Ishikawa (cell line): ENCODE data around the gene SEL1L3.

Source experiments
- EGR1 ChIP-seq: IDR thresholded peaks from 2 replicates; pipeline ENCODE4 v1.6.1; 2012
- TEAD4 ChIP-seq: IDR thresholded peaks from 2 replicates; pipeline ENCODE4 v1.6.1; 2012

DNA sequence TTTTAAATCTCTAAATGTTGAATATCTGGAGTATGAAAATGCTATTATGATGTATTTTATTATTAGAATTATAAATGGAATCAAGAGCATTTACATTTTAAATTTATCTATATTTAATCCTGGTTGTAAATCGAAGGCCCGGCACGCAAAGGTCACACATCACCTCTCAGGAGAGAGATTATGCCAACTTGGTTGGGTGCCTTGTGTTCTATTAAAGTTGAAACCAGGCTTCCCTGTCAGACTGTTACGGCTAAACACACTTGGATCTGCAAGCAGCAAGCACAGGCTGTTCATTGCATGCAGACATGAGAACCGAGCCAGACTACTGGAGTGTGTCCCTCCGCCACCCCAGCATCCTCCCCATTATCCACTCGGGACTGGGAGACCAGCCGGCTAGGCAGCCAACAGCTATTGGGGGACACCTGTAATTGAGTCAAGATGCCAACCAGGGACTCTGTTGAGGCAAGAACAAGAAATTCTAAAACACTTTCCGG is 16.4 kb upstream of the SEL1L3 start:
- TF ChIP-seq EGR1 (no peak), TEAD4 (no peak)
